Pancreas (tissue), 10 donors: ENCODE results near the gene INVS. TPM values are rescaled to one million over a fixed set of nuclear protein-coding genes. Genes with fewer than 3 reads are reported as not detected.

Source experiments
- ATAC-seq, 4 donors: fragments of 200-7000 bp; cut with Tn5 transposase; one replicate each; pipeline versions ENCODE4 v1.8.0 to v1.9.1; 2020; ENCODE audit warnings: mild to moderate bottlenecking in 4 of 4, moderate library complexity in 4 of 4
- DNase-seq, 6 donors: peaks; one replicate each; pipeline ENCODE4 v3.0.0-alpha.2; 2020
- FAIRE-seq: peaks from 2 replicates; lab custom pipeline; 2012; peaks lifted over from hg19 to GRCh38; lab: Jason Lieb, UNC
- H3K27ac ChIP-seq, 4 donors: fragments of 200-600 bp; sonication (generic); 1 replicate in 3 of 4; 2 replicates in 1 of 4; pipeline versions ENCODE4 v1.5.0 to v1.8.0; 2020
- H3K27me3 ChIP-seq, 4 donors: fragments of 200-600 bp; one replicate each; pipeline ENCODE4 v1.8.0; 2021
- H3K36me3 ChIP-seq, 3 donors: fragments of 200-600 bp; sonication (generic) in 1 of 3; one replicate each; pipeline versions ENCODE4 v1.5.0 to v1.8.0; 2020 to 2021
- H3K4me1 ChIP-seq, 3 donors: fragments of 200-600 bp; one replicate each; pipeline ENCODE4 v1.8.0; 2021
- H3K4me3 ChIP-seq, 4 donors: fragments of 200-600 bp; sonication (generic) in 2 of 4; one replicate each; pipeline versions ENCODE4 v1.5.0 to v1.8.0; 2020 to 2021
- H3K9me3 ChIP-seq, 4 donors: fragments of 200-600 bp; one replicate each; pipeline ENCODE4 v1.8.0; 2021
- CTCF ChIP-seq, 4 donors: fragments of 200-600 bp; sonication (generic) in 3 of 4; IDR thresholded peaks; one replicate each; pipeline versions ENCODE4 v1.5.0 to v1.8.0; 2021; ENCODE audit warnings: antibody characterized with exemption in 4 of 4
- WGBS, 2 donors: extraction: QIAGEN DNeasy Blood & Tissue Kit; methylation state at CpG; one replicate each; pipeline ENCODE4 v1.1.7; 2013; 5-methylcytosine and 5-hydroxymethylcytosine counted together
- intact Hi-C, 3 donors: fragments of 100-400 bp; cut with DNase I; formaldehyde crosslinking; loops; one replicate each; pipeline versions ENCODE4 v1.11.1 to v1.14.2; 2022
- polyA plus RNA-seq, 2 donors: library from polyadenylated mRNA; stranded (reverse); fragments of 200-250 nt; gene quantifications; one replicate each; pipeline ENCODE4 v1.2.3, GENCODE V29; 2013
- total RNA-seq, 6 donors: library from RNA; stranded (reverse); fragmentation: NEBNext Ultra II Directional in 4 of 6; extraction: Animal tissue kit (Norgen Biotek cat#: 25700) in 4 of 6; gene quantifications; one replicate each; pipeline versions ENCODE4 v1.2.1 to v1.2.4, GENCODE V29; 2021 to 2023
- donor health status: healthy with polysubstance abuse.
- donor health status: DM: no; HTN: no; CAD: no; lungs with moderate emphysema.
- donor health status: DM: no; HTN: no; CAD: no.
- donor health status: control.
- donor health status: control.
- donor health status: Bipolar disorder and iron deficiency.
- donor health status: DM: yes; HTN: yes; CAD: no.
- donor health status: DM: no; HTN: no; CAD: no.
- donor health status: DM: no; HTN: no; CAD: no.
- donor health status: DM: yes; HTN: yes; CAD: no.

Gene INVS
- total and polyA plus RNA-seq, 8 donors, result 3.1 to 15.0 (median 6.0) TPM

- H3K27me3 ChIP-seq, result no peaks in the 10 kb centered on the region
- no peak overlapping the region for H3K4me3 ChIP-seq
- peaks cover 0 to 4% (median 0%) of the 10 kb centered on the region in 4 donors for H3K9me3 ChIP-seq
- H3K36me3 ChIP-seq, result no peaks in the 10 kb centered on the region
- FAIRE-seq (no peak), DNase-seq (no peak), ATAC-seq (no peak)
- H3K27ac ChIP-seq, result no peak overlapping the region
- TF ChIP-seq CTCF (IDR thresholded peaks at IDR 0.05), result no peak
- intact Hi-C loops, result no loop called here
- no peaks in the 10 kb centered on the region for H3K4me1 ChIP-seq
- WGBS, 2 donors, result 85 to 89% methylated on average over 1 of the region's 1 CpG
Measured at GRCh38 chr9:100186356-100186755, 87.3 kb downstream of the INVS start.

DNA sequence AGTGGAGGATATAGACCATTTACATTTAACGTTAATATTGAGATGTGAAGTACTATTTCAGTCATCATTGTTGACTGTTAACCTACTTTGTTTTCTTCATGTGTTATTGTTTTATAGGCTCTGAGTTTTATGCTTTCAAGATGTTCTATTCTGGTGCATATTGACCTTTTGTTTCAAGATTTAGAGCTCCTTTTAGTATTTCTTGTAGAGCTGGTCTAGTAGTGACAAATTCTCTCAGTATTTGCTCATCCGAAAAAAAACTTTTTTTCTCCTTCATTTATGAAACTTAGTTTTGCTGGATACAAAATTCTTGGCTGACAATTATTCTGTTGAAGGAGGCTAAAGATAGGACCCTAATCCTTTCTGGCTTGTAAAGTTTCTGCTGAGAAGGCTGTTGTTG lies 91.3 kb downstream of the INVS start:
- intact Hi-C loops, result no loop called here
- H3K4me1 ChIP-seq, result no peaks in the 10 kb centered on the region
- H3K4me3 ChIP-seq, result no peak overlapping the region
- no peak overlapping the region for H3K27ac ChIP-seq
- FAIRE-seq (no peak), ATAC-seq (no peak), DNase-seq (no peak)
- no peaks in the 10 kb centered on the region for H3K27me3 ChIP-seq
- peaks cover 0 to 4% (median 0%) of the 10 kb centered on the region in 4 donors for H3K9me3 ChIP-seq
- WGBS, 2 donors, result 95 to 99% methylated on average over 2 of the region's 2 CpGs
- H3K36me3 ChIP-seq, result no peaks in the 10 kb centered on the region
- no peak for TF ChIP-seq CTCF (IDR thresholded peaks at IDR 0.05)

- ATAC-seq (no peak), DNase-seq (no peak), FAIRE-seq (no peak)
- no peaks in the 10 kb centered on the region for H3K27me3 ChIP-seq
- H3K36me3 ChIP-seq, result no peaks in the 10 kb centered on the region
- H3K27ac ChIP-seq, result no peak overlapping the region
- H3K9me3 ChIP-seq, result peaks cover 0 to 4% (median 0%) of the 10 kb centered on the region in 4 donors
- no peak overlapping the region for H3K4me3 ChIP-seq
- intact Hi-C loops, result no loop called here
- no peak for TF ChIP-seq CTCF (IDR thresholded peaks at IDR 0.05)
- peaks cover 0 to 5% (median 5%) of the 10 kb centered on the region in 3 donors for H3K4me1 ChIP-seq
Measured at GRCh38 chr9:100191264-100191663, 92.2 kb downstream of the INVS start.

DNA sequence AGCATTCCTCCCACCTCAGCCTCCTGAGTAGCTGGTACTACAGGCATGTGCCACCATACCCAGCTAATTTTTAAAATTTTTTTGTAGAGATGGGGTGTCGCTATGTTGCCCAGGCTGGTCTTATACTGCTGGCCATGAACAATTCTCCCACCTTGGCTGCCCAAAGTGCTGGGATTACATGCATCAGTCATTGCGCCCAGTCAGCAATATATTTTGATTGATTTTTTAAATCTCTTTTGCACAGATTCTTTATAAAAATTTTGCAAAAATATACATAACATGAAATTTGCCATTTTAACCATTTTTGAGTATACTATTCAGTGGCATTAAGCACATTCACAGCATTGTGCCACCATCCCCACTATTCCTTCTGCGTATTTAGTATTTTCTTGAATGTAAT lies 94.0 kb downstream of the INVS start:
- intact Hi-C loops, result no loop called here
- H3K9me3 ChIP-seq, result peaks cover 0 to 4% (median 0%) of the 10 kb centered on the region in 4 donors
- WGBS, 2 donors, result 99% methylated on average over 3 of the region's 3 CpGs
- no peaks in the 10 kb centered on the region for H3K27me3 ChIP-seq
- peaks cover 0 to 7% (median 6%) of the 10 kb centered on the region in 3 donors for H3K4me1 ChIP-seq
- DNase-seq (no peak), ATAC-seq (no peak), FAIRE-seq (no peak)
- no peak for TF ChIP-seq CTCF (IDR thresholded peaks at IDR 0.05)
- no peak overlapping the region for H3K4me3 ChIP-seq
- H3K36me3 ChIP-seq, result no peaks in the 10 kb centered on the region
- no peak overlapping the region for H3K27ac ChIP-seq

DNA sequence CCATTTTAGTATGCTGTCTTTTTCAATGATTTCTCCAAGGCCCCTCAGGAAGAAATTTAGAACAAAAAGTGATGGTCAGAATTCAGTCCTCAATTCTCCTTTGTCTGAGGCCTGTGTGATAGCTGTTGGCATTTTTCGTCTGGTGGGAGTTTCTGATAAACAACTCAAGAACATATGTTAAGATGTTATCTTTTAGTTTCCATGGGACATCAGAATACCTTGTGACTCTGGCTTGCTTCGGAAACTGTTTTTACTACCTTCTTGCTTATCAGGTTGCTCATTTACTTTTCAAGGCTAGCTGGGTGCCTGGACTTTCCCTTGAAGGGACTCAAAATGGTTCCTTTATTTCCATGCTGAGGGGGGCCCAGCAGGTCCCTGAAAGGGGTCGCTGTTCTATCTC lies 97.2 kb downstream of the INVS start:
- Histone ChIP-seq H3K36me3 (no peaks in the 10 kb centered on the region), H3K4me1 (peaks cover 0 to 7% (median 6%) of the 10 kb centered on the region in 3 donors), H3K9me3 (no peaks in the 10 kb centered on the region), H3K27me3 (no peaks in the 10 kb centered on the region), H3K4me3 (no peak overlapping the region), H3K27ac (no peak overlapping the region)
- ATAC-seq, result peak in 3 of 4 donors; percentile 35 to 85 (median 41)
- peak in 1 of 6 donors; percentile 23 for DNase-seq
- no peak for TF ChIP-seq CTCF (IDR thresholded peaks at IDR 0.05)
- intact Hi-C loops, result no loop called here
- 27 to 30% methylated on average over 3 of the region's 3 CpGs for whole genome bisulfite sequencing, 2 donors
- no peak for FAIRE-seq
